ENCODE results near the gene PDILT. TPM values are rescaled to one million over a fixed set of nuclear protein-coding genes. Genes with fewer than 3 reads are reported as not detected.

PDILT gene
- total RNA-seq, 1 donor from 2014 or later, result not detected

- H3K27me3 Mint-ChIP-seq, result peaks cover 22% of the 10 kb centered on the region
- H3K4me1 Mint-ChIP-seq (ENCODE audit: unreplicated experiment), result no peaks in the 10 kb centered on the region
- no peak overlapping the region for H3K4me3 Mint-ChIP-seq
- no peak for DNase-seq (ENCODE audit: extremely low spot score, unreplicated experiment)
- no peaks in the 10 kb centered on the region for H3K9me3 Mint-ChIP-seq
- no peaks in the 10 kb centered on the region for H3K36me3 Mint-ChIP-seq
- no peak for TF ChIP-seq CTCF (conservative IDR thresholded peaks at IDR 0.05)
- no peak overlapping the region for H3K27ac Mint-ChIP-seq
Observed at GRCh38 chr16:20310421-20311395, 93.8 kb downstream of the PDILT start.

GRCh38 chr16:20309786-20310185 lies 94.8 kb downstream of the PDILT start:
- H3K4me3 Mint-ChIP-seq, result no peak overlapping the region
- no peaks in the 10 kb centered on the region for H3K36me3 Mint-ChIP-seq
- TF ChIP-seq CTCF (conservative IDR thresholded peaks at IDR 0.05), result no peak
- H3K4me1 Mint-ChIP-seq (ENCODE audit: unreplicated experiment), result no peaks in the 10 kb centered on the region
- no peaks in the 10 kb centered on the region for H3K9me3 Mint-ChIP-seq
- H3K27ac Mint-ChIP-seq, result no peak overlapping the region
- peaks cover 27% of the 10 kb centered on the region for H3K27me3 Mint-ChIP-seq
- DNase-seq (ENCODE audit: extremely low spot score, unreplicated experiment), result no peak

Other genes starting within 250 kb of the PDILT start
- gene GP2, start 77.2 kb downstream of the PDILT start, total RNA-seq (ENCODE audit: low replicate concordance), result 3.4 and 9.1 TPM in 2 replicates
- gene UMOD, start 52.0 kb downstream of the PDILT start, total RNA-seq (ENCODE audit: low replicate concordance), result not detected in 2 replicates
- not detected in 2 replicates for gene ACSM5, start 4.8 kb upstream of the PDILT start, total RNA-seq (ENCODE audit: low replicate concordance)
- gene ACSM2A, start 46.8 kb upstream of the PDILT start, total RNA-seq (ENCODE audit: low replicate concordance), result 0.14 and 1.8 TPM in 2 replicates
- gene ACSM2B, start 171.6 kb upstream of the PDILT start, total RNA-seq (ENCODE audit: low replicate concordance), result 2.4 TPM in 1 of 2 replicates, not detected in the other

All from type B pancreatic cell (in vitro differentiated cells).